AML-193 (cell line): ENCODE results near the gene ZP1.

Experiments used
- DNase-seq, 2 experiments: peaks; one replicate each; lab custom pipeline; 2025; lab: John Stamatoyannopoulos, UW

Gene ZP1

DNA sequence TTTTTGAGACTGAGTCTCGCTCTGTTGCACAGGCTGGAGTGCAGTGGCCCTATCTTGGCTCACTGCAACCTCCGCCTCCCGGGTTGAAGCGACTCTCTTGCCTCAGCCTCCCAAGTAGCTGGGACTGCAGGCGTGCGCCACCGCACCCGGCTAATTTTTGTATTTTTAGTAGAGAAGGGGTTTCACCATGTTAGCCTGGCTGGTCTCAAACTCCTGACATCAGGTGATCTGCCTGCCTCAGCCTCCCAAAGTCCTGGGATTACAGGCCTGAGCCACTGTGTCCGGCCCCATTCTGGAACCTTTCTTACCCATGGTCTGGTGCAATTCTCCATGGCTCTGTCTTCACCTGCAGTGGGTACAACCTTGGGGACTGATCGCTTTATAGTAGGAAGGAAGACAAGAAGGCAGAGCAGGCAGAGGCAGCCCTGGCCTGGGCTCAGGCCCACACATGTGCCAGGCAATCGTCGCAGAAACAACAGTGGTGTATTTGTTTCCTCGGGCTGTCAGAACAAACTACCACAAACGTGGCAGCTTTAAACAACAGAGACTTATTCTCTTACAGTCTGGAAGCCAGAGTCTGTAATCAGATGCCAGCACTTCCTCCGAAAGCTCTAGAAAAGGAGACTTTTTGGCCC is 7.6 kb upstream of the ZP1 start:
- DNase-seq = no peak

- DNase-seq = no peak
Observed at GRCh38 chr11:60860943-60861342, 6.4 kb upstream of the ZP1 start.

GRCh38 chr11:60862171-60862570 is 5.2 kb upstream of the ZP1 start:
- no peak for DNase-seq

- no peak for DNase-seq
Observed at GRCh38 chr11:60863550-60864521, 3.5 kb upstream of the ZP1 start.

DNA sequence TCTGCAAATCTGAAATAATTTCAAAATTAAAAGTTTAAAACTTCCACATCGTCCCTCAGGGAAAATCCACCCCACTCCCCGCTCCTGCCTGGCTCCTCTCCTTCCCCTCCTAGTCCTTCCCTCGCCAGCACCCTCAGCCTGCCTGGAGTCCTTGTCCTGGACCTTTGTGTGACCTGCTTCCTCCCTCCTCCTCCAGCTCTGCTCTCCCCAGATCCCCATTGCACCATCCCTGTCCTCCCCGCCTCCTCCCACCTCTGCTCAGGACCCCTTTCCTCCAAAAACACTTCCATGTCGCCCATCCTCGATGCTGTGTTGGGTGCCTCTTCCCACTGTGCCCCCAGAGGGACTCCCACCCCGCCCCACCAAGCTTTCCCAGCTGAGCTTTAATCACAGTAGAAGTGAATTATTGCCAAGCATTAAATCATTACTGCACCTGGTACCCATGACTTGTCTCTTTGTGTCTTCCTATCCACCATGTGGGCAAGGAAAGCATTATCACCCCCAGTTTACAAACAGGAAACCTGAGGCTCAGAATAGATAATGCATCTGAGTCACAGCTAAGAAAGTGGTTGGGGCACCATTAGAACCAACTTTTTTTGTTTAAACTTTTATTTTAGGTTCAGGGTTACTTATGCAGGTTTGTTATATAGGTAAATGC is 2.4 kb upstream of the ZP1 start:
- no peak for DNase-seq

DNA sequence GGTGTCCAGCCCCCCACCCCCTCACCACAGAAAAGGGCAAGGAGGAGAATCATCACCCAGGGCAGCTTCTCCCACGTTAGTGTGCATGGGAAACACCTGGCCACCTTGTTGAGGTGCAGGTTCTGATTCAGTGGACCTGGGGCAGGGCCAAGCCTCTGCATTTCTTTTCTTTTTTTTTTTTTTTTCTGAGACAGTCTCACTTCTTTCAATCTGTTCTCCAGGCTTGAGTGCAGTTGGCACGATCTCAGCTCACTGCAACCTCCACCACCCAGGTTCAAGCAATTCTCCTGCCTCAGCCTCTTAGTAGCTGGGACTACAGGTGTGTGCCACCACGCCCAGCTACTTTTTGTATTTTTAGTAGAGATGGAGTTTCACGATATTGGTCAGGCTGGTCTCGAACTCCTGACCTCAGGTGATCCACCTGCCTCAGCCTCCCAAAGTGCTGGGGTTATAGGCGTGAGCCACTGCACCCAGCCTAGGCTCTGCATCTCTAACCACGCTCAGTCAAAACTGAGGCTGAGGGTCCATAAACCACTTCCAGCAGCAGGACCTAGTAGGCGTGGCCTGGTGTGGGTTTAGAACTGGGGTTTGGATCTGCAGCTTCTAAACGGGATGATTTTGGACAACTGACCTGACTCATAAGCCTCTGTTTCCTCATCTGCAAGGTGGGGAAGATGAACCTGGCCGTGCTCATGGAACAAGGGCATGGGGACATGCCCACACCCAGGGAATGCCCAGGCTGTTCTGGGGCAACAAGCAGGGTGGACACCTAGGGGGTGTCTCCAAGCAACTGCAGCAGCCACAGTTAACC is 734 bp downstream of the ZP1 start:
- DNase-seq = no peak

DNA sequence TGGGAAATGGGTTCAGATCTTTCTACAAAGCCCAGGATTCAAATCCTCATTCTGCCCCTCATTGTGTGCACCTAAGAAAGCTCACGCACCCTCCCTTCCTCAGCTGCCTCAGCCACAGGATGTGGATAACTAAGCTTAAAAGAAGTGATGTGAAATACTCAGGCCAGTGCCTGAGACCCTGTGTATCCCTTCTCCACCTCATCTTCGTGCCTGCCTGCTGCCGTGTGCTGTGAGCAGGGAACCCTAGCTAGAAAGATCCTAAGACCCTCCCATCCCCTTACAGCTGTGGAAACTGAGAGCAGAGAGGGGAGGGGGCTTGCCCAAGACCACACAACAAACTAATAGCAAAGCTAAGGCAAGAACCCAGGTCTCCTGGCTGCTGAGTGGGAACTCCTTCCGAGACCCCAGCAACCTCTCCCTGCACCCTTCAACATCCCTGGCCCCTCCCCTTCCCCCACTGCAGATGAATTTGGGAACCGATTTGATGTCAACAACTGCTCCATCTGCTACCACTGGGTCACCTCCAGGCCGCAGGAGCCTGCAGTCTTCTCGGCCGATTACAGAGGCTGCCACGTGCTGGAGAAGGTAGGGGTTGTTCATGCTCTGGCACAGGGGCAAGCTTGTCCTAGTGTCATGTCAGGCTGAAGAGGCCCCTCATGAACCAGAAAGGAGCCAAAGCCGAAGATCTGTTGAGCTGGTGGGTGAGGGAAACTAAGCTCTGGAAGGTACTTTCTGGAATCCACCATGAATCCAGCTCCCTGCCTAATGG is 1.5 kb downstream of the ZP1 start:
- DNase-seq = no peak

GRCh38 chr11:60869451-60869825 is 2.1 kb downstream of the ZP1 start:
- no peak for DNase-seq

GRCh38 chr11:60870276-60870675 is 2.9 kb downstream of the ZP1 start:
- DNase-seq = no peak

DNA sequence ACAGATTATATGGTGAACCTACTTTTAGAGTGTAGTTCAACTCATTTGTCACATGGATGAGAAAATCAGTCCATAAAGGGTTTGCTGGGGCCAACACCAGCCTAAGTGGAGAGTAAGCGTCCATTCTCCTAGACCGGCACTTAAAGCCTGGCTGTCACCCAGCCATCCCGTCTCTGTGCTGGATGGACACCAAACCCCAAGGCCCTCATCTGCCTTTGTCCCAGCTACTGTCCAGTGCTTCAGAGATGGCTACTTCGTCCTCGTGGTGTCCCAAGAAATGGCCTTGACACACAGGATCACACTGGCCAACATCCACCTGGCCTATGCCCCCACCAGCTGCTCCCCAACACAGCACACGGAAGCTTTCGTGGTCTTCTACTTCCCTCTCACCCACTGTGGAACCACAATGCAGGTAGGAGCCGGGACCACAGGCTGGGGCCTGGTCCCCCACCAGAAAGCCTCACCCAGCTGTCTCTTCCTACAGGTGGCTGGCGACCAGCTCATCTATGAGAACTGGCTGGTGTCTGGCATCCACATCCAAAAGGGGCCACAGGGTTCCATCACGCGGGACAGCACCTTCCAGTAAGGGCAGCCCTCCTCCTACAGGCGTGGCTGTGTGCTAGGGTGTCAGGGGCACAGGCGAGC is 3.5 kb downstream of the ZP1 start:
- DNase-seq = no peak

DNA sequence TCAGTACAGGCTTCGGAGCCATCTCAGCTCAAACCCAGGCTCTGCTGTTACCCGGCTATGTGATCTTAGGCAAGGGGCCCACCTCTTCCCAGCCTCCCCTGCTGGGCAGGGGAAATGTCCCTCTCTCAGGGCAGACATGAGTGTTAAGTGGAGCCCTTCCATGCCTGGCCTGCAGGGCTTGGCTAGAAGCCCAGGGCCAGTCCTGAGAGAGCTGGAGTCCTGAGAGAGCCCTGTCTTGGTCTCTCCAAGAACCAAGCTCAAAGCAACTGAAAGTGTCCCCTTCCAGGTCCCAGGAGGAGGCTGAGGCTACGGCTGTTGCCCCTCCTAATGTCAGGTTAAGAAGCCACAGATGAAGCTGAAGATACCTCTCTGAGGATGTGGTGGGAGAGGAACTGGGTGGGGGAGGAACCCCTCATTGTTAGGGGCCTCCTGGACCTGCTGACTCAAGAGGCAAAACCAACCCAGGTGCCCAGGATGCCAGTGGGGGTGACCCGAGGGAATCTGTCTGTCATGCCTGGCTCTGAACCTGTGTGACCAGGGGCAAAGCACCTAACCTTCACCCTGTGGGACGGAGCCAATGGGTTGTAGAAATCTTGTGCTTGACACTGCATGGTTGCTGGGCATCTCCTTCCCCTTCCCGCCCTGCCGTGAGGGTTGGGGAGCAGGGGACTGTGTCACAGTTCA is 4.2 kb downstream of the ZP1 start:
- no peak for DNase-seq

DNA sequence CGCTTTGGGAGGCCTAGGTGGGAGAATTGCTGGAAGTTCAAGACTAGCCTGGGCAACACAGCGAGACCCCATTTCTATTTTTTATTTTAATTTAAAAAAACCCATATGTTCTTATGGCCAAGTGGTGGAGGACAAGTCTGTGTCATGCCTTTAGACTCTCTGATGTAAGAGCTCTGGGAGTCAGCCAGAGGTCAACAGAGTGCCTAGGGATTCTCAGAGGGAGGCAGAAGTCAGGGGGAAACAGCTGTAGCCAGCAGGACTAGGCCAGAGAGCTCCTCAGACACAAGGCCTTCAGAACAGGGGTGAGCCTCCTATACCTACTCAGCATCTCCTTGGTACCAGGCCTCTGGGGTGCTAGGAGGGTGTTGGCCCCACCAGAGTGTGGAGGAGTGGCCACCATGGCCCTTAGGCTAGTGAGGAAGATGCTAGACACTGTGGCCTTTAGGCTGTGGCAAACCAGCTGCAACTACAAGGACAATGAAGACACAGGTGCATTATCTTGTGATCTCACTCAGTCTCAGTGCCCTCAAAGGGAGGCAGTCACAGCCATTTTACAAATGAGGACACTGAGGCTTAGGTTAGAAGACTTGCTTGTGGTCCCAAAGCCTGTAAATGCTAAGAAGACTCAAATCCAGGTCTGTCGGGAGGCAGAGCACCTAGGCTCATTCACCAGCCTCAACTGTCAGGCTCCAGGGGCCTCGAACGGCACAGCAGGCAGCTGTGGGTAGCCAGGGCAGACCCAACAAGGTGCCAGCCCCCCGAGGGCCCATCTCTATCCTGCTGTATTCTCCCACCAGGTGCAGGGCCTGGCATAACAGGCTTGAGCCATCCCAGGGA is 5.0 kb downstream of the ZP1 start:
- DNase-seq = no peak

DNA sequence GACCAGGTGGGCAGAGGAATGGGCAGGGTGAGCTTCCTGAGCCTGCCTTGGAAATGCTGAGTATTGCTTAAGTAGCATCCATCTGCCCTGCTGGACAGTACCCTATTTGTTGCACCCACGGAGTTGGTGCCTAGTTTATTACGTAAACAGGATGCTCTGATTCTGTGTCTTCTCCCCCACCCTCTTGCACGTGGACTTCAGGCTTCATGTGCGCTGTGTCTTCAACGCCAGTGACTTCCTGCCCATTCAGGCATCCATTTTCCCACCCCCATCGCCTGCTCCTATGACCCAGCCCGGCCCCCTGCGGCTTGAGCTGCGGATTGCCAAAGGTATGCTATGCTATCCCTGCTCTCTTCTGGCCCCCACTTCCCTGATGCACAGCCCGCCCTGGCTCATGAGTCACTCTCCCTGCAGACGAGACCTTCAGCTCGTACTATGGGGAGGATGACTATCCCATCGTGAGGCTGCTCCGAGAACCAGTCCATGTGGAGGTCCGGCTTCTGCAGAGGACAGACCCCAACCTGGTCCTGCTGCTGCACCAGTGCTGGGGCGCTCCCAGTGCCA is 5.7 kb downstream of the ZP1 start:
- no peak for DNase-seq

DNA sequence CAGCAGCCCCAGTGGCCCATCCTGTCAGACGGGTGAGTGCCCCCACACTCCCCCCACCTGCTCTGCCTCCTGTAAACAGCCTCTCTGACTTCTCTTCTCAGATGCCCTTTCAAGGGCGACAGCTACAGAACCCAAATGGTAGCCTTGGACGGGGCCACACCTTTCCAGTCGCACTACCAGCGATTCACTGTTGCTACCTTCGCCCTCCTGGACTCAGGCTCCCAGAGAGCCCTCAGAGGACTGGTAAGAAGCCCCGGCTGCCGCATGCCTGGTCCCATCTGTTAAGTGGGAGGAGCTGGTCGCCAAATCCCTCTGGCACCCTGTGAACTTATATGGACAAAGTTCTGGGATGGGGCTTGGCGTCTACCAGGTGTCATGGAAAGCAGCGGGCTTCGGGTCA is 6.2 kb downstream of the ZP1 start:
- no peak for DNase-seq

- no peak for DNase-seq
Observed at GRCh38 chr11:60874421-60875365, 7.4 kb downstream of the ZP1 start.

- no peak for DNase-seq
Observed at GRCh38 chr11:60875366-60876167, 8.2 kb downstream of the ZP1 start.

DNA sequence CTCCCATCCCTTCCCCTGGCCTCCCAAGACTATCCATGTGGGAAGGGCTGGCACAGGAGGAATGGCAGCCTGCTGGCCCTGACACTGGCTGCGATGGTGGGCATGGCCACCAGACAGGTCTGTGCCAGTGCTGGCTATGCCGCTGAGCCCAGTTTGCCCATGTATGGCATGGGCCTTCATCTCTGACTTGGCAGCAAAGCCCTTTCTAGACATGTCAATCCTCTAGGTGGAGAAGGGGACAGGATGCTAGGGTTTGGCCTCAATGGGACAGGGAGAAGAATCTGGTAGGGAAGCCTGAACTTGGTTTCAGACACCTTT is 8.8 kb downstream of the ZP1 start:
- no peak for DNase-seq
